HTERT RPE-1 (cell line): ENCODE data around the gene CPNE5.

Experiments used
- in situ Hi-C: fragments of 300-500 bp; cut with MboI; formaldehyde crosslinking; loops from 4 replicates; pipeline ENCODE4 v1.14.3; 2020; ENCODE audit warnings: low sequenced_read_pairs

Gene CPNE5

GRCh38 chr6:36837022-36837339, 2.3 kb downstream of the CPNE5 start:
- in situ Hi-C loops = no loop called here

DNA sequence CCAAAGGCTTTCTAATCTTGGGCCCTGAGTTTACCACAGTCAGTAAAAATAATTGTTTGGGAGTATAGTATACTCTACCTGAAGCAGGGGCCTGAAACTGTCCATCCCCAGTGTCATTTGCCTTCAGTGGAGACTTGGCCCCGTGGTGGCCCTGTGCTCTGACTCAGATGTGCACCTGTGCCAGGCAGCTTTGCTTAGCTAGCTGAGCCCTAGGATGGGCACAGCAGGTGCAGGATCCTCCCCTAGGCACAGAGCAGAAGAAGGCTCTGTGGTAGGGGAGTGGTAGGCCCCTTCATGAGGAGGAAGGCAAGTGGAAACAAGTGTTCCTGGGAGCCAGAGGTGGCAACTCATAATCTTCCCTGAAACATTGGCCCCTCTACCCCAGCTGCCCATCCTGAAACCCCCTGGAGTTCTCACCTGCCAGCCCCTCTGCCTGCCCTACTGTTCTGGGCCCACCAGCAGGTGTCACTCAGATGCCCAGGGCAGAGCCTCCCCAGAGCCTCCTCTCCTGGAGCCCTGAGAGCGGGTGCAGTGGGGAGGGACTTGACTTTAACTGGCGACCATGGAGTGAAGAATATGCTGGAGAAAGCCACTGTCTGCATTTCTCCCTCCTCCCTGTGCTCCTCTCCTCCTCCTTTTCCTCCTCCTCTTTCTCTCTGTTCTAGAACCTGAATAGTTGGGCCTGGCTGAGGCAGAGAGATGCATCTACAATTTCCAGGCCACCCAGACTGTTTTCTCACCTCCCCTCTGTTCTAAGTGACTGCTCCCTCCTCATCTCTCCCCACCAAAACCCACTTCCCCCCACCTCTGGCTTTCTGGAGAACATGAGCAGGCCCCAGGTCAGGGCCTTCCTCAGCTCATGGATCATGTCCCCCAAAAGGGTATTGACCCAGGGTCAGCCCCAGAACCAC, 2.9 kb downstream of the CPNE5 start:
- in situ Hi-C loops = no loop called here

- in situ Hi-C loops = no loop called here
Observed at GRCh38 chr6:36834576-36835341, 4.5 kb downstream of the CPNE5 start.

GRCh38 chr6:36833182-36833789, 6.0 kb downstream of the CPNE5 start:
- in situ Hi-C loops = no loop called here

DNA sequence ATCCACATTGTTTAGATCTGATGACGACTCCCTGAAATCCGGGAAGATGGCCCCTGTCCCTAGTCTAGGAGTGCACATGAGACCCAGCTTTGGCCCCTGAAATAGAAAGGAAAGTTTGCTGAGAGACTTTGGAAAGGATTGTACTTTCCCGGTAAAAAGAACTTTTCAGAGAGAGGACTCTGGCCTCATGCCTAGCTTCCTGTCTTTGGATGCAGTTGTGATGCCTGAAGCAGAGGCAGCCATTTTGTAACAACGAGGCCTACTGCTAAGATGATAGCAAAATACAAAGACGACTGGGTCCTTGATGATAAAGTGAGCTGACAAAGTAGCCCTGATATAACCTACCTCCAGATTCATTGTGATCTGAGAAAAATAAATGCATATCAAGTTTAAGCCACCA, 6.9 kb downstream of the CPNE5 start:
- in situ Hi-C loops = no loop called here

- in situ Hi-C loops = no loop called here
Observed at GRCh38 chr6:36830577-36830976, 8.7 kb downstream of the CPNE5 start.

DNA sequence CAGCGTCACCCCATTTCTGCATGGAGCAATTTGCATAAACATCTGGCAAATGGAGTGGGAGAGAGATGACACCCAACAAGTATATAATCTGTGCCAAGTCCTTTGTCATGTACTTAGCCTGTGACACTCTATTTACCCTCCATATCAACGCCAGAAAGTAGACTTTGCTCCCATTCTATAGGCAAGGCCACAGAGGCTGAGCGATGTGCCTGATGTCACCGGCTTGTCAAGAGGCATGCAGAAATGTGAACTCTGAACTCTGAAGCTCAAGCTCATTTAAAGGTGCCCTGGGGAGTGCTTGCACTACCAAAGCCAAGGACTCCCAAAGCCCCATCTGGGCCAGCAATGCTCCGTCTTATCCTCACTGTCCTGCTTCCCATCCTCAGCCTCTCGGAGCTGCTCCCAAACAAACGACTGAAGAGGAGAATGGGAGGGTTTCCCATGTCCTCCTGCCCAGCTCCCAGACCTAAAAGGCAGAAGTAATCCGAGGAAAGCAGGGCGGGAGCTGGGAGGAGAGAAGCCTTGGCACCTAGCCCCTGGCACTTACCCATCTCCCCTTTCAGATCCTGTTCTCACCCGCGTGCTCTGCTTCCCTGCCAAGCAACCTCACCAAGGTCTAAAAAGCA, 9.2 kb downstream of the CPNE5 start:
- in situ Hi-C loops = no loop called here

DNA sequence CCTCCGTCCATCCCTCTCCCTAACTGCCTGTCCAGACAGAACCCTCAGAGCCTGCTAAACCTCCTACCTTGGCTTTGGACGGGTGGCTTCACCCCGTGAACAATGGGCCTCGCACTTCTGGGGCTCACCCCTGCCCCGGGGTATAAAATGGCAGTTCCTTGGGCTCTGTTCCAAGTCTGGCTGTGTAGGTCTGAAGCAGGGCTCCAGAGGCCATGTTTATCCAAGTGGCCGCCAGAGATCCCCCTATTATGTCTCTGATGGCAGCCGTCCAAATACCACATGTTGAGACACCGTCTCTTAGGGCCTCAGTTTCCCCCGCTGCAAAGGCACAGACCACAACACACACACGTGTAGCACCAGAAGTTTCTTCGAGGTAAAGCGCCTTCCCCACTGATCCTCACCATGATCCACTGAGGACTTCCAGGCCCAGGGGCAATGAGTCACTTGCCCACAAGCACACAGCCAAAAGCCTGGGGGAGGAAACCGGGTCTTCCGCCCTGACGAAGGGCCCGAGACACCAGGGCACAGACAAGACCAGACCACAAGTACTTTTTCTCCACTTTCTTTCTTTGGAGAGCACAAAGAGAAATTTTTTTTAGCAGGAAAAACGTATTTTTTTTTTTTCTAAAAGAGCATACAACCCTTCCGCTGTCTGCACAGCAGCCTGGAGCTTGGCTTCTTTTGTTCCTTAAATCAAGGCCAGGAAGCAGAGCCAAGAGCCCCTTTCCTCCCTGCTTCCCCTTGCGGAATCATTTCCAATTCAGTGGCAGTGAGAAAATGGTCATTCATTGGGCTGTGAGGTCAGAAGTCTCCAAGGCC, 11.8 kb downstream of the CPNE5 start:
- in situ Hi-C loops = no loop called here

GRCh38 chr6:36826520-36827227, 12.6 kb downstream of the CPNE5 start:
- in situ Hi-C loops = no loop called here

- in situ Hi-C loops = no loop called here
Observed at GRCh38 chr6:36825994-36826393, 13.2 kb downstream of the CPNE5 start.

GRCh38 chr6:36825452-36825851, 13.8 kb downstream of the CPNE5 start:
- in situ Hi-C loops = no loop called here

DNA sequence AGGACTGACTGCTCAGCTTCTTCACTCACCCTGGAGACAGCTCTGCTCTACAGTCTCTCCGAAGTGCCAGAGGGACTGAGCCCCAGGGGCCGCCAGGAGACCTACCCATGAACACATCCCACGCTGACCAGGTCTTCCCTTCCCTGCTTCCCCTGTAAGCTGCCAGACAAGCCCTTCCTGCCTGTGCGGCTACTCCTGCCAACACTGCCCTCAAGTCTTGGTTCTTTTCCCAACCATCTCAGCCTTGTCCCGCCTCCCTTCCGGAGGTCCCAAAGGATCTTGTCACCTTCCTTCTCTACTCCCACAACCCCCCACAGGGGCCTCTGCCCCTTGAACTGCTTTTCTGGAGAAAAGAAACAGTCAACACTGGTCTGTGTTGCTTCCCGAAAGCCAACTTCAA, 15.0 kb downstream of the CPNE5 start:
- in situ Hi-C loops = no loop called here

DNA sequence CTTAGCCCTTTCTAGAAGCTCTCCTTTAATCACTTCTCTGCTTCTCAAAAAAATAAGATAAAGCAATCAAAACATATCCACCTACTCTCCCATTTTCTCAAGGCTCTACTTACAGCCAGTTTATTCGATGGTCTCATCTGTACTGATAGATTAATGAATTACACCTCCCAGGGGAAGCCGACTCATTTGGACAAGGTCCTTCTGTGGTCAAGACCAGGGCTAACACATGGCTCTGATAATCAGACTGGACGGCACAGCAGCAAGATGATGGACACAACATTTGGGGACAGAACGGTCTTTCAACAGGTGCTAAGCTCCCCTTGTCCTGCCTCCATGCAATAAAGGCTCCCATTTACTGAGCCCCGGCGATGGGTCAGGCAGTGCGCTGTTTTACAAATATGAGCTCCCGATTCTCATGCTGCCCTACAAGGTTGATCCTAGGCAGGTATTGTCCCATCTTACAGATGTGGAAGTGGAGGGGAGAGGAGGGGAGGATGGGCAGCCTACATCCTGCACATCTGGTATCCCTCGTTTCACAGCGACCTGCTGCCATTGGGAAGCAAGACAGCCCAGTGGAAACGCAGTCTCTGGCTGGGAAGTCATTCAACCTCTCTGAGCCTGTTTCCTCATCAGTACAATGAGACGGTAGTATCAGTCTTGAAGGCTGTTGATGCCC, 15.7 kb downstream of the CPNE5 start:
- in situ Hi-C loops = no loop called here

GRCh38 chr6:36822506-36823269, 16.6 kb downstream of the CPNE5 start:
- in situ Hi-C loops = no loop called here

DNA sequence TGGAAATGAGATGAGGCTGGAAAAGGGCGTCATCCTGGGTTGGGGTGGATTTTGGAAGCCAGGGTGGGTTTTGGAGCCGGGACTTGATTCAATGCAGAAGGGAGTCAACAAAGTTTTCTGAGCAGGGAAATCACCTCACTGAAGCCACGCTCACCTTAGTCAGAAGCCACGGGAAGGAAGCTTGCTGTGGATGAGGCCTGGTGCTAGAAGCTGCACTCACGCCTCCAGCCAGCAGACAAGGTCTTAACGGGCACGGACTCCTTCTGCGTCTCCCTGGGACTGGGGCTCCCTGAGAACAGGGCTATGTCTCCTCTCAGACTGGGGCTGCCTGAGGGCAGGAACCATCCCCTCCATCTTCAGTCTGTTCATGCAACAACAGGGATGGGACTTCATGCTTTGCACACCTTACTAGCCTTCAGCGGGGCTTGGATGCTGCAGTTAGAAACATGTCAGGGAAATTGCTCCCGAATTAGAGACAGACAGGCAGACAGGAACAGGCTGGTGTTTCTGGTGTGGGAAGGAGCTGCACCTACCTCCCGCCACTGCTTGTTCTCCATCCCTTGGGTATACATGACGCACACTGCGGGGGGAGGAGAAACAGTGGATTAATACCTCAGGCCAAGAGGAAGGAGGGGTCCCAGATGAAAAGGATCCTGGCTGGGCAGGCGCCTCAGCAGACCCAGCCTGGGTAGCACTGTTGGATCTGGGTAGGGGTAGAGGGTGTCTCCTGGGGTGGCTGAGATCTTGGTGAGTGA, 17.5 kb downstream of the CPNE5 start:
- in situ Hi-C loops = no loop called here

GRCh38 chr6:36820700-36821580, 18.3 kb downstream of the CPNE5 start:
- in situ Hi-C loops = no loop called here

DNA sequence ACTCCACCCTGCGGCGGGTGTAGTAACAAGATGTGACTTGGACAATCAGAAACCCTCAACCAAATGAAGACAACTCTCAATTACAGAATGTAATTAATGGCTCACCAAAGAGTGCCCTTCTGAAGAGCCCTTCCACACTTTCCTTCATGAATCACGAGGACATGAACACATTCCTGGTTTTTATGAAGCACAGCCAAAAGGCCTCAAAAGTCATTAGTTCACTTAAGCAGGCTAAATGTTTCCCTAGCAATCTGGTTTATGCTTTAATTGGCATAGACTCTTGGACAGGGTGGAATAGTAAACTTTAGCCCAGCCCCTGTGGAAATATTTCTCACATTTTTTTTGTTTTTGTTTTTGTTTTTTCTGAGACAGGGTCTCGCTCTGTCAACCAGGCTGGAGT, 20.5 kb downstream of the CPNE5 start:
- in situ Hi-C loops = no loop called here
